Progenitor cell of endocrine pancreas (in vitro differentiated cells): Measurements from ENCODE around the gene CCL27. TPM values are rescaled to one million over a fixed set of nuclear protein-coding genes. Genes with fewer than 3 reads are reported as not detected.

Experiments
- DNase-seq: peaks from one replicate; pipeline ENCODE4 v3.0.0; 2021; ENCODE audit warnings: low spot score; ENCODE audit not compliant: unreplicated experiment
- H3K27ac Mint-ChIP-seq: 2 replicates; pipeline ENCODE4 v1.8.0; 2021; ENCODE audit warnings: mild to moderate bottlenecking, moderate library complexity, mixed read lengths
- H3K27me3 Mint-ChIP-seq: 2 replicates; pipeline ENCODE4 v1.8.0; 2021; ENCODE audit warnings: mixed read lengths
- H3K36me3 Mint-ChIP-seq: 2 replicates; pipeline ENCODE4 v1.8.0; 2022; ENCODE audit warnings: mixed read lengths; ENCODE audit not compliant: insufficient read depth
- H3K4me1 Mint-ChIP-seq: 2 replicates; pipeline ENCODE4 v1.8.0; 2021; ENCODE audit warnings: low read depth, mixed read lengths
- H3K4me3 Mint-ChIP-seq: 2 replicates; pipeline ENCODE4 v1.8.0; 2021; ENCODE audit warnings: low read depth, mild to moderate bottlenecking, moderate library complexity, mixed read lengths
- H3K9me3 Mint-ChIP-seq: 2 replicates; pipeline ENCODE4 v1.8.0; 2021; ENCODE audit warnings: low read depth, mixed read lengths
- CTCF ChIP-seq: fragments of 200-600 bp; sonication (generic); IDR thresholded peaks from one replicate; pipeline ENCODE4 v1.5.0; 2021; ENCODE audit warnings: antibody characterized with exemption, mild to moderate bottlenecking; ENCODE audit not compliant: unreplicated experiment
- total RNA-seq: library from RNA; stranded (reverse); gene quantifications from 2 replicates; pipeline ENCODE4 v1.2.1, GENCODE V29; 2021

The CCL27 gene
- total RNA-seq, 1 donor from 2014 or later, result 0.67 TPM

DNA sequence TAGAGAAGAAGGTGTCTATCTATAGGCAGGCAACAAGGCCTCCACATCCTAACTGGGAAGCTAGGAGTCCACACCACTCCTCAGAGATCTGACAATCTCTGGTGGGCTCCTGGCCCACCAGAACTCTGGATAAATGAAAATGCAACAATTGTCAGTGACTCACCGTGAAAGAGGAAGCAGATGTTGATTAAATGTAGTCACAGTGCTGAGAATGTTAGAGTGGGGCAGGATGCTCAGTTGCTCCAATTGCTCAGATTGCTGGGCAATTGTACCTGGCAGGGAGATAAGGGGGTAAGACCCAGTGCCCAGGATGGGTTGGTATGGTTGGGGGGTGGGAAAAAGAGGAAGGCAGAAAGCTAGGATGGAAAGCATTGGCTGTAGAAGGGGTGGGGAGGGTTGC is 24.3 kb upstream of the CCL27 start:
- Mint-ChIP-seq H3K9me3 (no peaks in the 10 kb centered on the region), H3K27me3 (no peaks in the 10 kb centered on the region), H3K4me3 (no peak overlapping the region), H3K36me3 (peaks cover 1% of the 10 kb centered on the region), H3K4me1 (peaks cover 18% of the 10 kb centered on the region), H3K27ac (no peak overlapping the region)
- no peak for TF ChIP-seq CTCF
- no peak for DNase-seq

DNA sequence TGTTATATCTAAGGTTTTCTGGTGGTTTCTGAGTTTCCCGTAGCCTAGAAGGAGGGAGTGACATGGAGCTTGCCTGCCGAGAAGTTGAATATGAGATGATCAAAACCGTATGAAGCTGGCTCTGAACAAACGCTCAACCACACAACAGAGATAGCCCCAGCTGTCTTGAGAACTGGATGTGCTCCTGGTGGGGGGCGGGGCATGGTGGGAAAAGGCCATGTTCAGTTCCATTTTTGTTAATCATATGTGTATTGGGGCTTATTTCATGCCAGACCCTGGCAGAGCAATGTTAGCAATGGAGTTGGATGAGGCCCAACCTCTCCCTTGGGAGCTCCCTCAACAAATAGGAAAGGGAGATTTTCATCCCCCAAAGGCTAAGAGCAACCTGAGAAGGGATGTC is 23.8 kb upstream of the CCL27 start:
- H3K4me1 Mint-ChIP-seq, result peaks cover 18% of the 10 kb centered on the region
- no peaks in the 10 kb centered on the region for H3K27me3 Mint-ChIP-seq
- no peaks in the 10 kb centered on the region for H3K9me3 Mint-ChIP-seq
- no peak overlapping the region for H3K4me3 Mint-ChIP-seq
- DNase-seq, result no peak
- H3K36me3 Mint-ChIP-seq, result peaks cover 1% of the 10 kb centered on the region
- no peak overlapping the region for H3K27ac Mint-ChIP-seq
- no peak for TF ChIP-seq CTCF

DNA sequence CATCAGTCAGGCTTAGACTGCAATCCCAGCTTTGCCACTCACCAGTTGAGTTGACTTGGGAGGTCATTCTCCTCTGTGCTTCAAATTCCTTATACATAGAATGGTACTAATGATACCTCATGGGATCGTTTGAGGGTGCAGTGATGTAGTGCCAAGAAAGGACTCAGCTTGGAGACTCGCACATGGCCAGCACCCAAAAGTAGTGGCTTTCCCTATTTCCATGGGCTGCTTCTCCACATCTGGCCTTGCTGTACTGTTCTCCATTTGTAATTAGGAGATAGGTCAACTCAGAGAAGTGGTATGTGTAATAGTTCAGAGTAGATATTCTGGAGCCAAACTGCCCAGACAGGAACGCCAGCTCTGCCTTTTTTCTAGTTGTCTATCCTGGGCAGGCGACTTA is 23.1 kb upstream of the CCL27 start:
- Mint-ChIP-seq H3K27ac (no peak overlapping the region), H3K4me1 (peaks cover 18% of the 10 kb centered on the region), H3K4me3 (no peak overlapping the region), H3K27me3 (no peaks in the 10 kb centered on the region), H3K36me3 (peaks cover 7% of the 10 kb centered on the region), H3K9me3 (no peaks in the 10 kb centered on the region)
- no peak for DNase-seq
- TF ChIP-seq CTCF, result no peak

- H3K9me3 Mint-ChIP-seq, result no peaks in the 10 kb centered on the region
- no peaks in the 10 kb centered on the region for H3K27me3 Mint-ChIP-seq
- H3K36me3 Mint-ChIP-seq, result peaks cover 7% of the 10 kb centered on the region
- no peak for DNase-seq
- no peak overlapping the region for H3K4me3 Mint-ChIP-seq
- TF ChIP-seq CTCF, result no peak
- H3K27ac Mint-ChIP-seq, result no peak overlapping the region
- H3K4me1 Mint-ChIP-seq, result peaks cover 17% of the 10 kb centered on the region
Measured at GRCh38 chr9:34684816-34685215, 22.4 kb upstream of the CCL27 start.

DNA sequence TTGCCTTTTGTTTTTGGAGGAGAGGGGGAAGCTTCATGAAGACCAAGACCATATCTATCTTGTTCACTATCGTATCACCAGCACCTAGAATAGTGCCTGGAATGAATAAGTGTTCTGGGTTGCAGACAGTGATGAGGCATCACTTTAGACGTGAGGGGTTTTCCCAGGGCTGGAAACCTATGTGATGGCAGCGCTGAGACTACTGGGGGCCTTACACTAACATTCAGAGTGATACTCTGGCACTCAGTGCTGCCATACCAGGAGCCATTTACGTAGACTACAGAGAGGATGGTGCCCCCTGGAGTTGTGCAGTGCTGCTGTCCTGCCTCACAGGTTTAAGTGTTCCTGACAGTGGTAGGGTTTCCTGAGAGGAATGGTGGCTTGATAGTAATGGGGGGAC is 21.7 kb upstream of the CCL27 start:
- Mint-ChIP-seq H3K4me1 (peaks cover 10% of the 10 kb centered on the region), H3K9me3 (no peaks in the 10 kb centered on the region), H3K36me3 (peaks cover 7% of the 10 kb centered on the region), H3K27me3 (no peaks in the 10 kb centered on the region), H3K27ac (no peak overlapping the region), H3K4me3 (no peak overlapping the region)
- TF ChIP-seq CTCF, result no peak
- DNase-seq, result no peak
